NCI-H2081 treated with DMSO at 0.1 percent for 48 hours (cell line): Measurements from ENCODE around the gene ERC2.
"Not testable (repeated sequence)": the region's sequence is repeated elsewhere in the genome, so short reads cannot be mapped to it uniquely, and the experiment has no call there.

ENCODE experiments used
- DNase-seq: peaks from one replicate; lab custom pipeline; 2025; lab: John Stamatoyannopoulos, UW

ERC2 gene

GRCh38 chr3:56309465-56309864 is 158.8 kb downstream of the ERC2 start:
- no peak for DNase-seq

- DNase-seq: no peak
Observed at GRCh38 chr3:56308471-56308870, 159.8 kb downstream of the ERC2 start.

- no peak for DNase-seq
Observed at GRCh38 chr3:56304069-56304468, 164.2 kb downstream of the ERC2 start.

GRCh38 chr3:56303487-56303886 is 164.8 kb downstream of the ERC2 start:
- no peak for DNase-seq

GRCh38 chr3:56302417-56302816 is 165.8 kb downstream of the ERC2 start:
- no peak for DNase-seq

GRCh38 chr3:56297281-56297840 is 170.9 kb downstream of the ERC2 start:
- no peak for DNase-seq

- DNase-seq: no peak
Observed at GRCh38 chr3:56296361-56296760, 171.9 kb downstream of the ERC2 start.

GRCh38 chr3:56295161-56295560 is 173.1 kb downstream of the ERC2 start:
- DNase-seq: no peak

GRCh38 chr3:56294286-56294685 is 174.0 kb downstream of the ERC2 start:
- no peak for DNase-seq

- DNase-seq: no peak
Observed at GRCh38 chr3:56291953-56292352, 176.3 kb downstream of the ERC2 start.

- DNase-seq: no peak
Observed at GRCh38 chr3:56291244-56291680, 177.0 kb downstream of the ERC2 start.

- DNase-seq: no peak
Observed at GRCh38 chr3:56290374-56290773, 177.9 kb downstream of the ERC2 start.

- DNase-seq: no peak
Observed at GRCh38 chr3:56288258-56288657, 180.0 kb downstream of the ERC2 start.

- no peak for DNase-seq
Observed at GRCh38 chr3:56282341-56282740, 185.9 kb downstream of the ERC2 start.

- DNase-seq: no peak
Observed at GRCh38 chr3:56277236-56277635, 191.0 kb downstream of the ERC2 start.

- no peak for DNase-seq
Observed at GRCh38 chr3:56275120-56275519, 193.1 kb downstream of the ERC2 start.

GRCh38 chr3:56269755-56270535 is 198.3 kb downstream of the ERC2 start:
- no peak for DNase-seq

GRCh38 chr3:56268616-56269383 is 199.5 kb downstream of the ERC2 start:
- no peak for DNase-seq

GRCh38 chr3:56261852-56262251 is 206.4 kb downstream of the ERC2 start:
- DNase-seq: not testable (repeated sequence)

GRCh38 chr3:56260262-56260661 is 208.0 kb downstream of the ERC2 start:
- DNase-seq: no peak

- no peak for DNase-seq
Observed at GRCh38 chr3:56257826-56258225, 210.4 kb downstream of the ERC2 start.

- no peak for DNase-seq
Observed at GRCh38 chr3:56254835-56255234, 213.4 kb downstream of the ERC2 start.
